DMS 273 (cell line): Measurements from ENCODE around the gene PITPNC1.
"Not testable (repeated sequence)": the region's sequence is repeated elsewhere in the genome, so short reads cannot be mapped to it uniquely, and the experiment has no call there.

Source experiments
- DNase-seq: peaks from one replicate; lab custom pipeline; 2025; ENCODE audit not compliant: unreplicated experiment; lab: John Stamatoyannopoulos, UW

PITPNC1 gene

DNA sequence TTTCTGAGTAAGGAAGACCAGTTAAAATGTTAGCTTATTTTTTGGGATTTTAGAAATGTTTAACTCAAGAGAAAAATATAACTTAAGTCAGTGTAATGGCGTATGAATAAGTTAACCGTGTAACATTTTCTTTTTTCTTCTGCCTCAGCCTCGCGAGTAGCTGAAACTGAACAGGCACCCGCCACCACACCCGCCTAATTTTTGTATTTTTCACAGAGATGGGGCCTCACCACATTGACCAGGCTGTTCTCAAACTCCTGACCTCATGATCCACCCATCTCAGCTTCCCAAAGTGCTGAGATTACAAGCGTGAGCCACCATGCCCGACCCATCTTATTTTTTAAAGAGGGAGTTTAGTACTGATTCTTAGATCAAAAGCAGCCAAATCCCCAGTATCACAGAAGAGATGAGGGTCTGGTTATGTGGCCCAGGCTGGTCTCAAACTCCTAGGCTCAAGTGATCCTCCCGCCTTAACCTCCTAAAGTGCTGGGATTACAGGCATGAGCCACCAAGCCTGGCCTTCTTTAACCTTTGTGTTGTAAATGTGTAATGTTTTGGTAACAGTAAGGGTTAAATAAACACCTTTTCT is 16.8 kb downstream of the PITPNC1 start:
- no peak for DNase-seq

DNA sequence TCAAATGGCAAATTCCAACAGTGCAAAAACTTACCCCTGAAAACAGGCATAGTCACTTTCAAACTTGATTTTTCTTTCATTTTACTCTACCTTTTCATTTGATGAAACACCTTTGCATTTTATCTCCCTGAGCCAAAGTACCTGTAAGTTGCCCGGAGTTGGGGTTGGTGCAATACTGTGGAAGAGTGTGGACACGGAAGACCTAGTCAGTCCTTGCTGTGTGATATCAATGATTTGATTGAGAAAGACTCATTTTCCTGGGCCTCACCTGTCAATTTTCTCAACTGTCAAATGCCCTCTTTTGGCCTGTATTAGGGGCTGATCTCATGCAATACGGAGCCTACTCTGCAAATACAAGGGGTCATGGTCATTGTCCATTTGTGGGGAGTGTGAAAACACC is 22.6 kb downstream of the PITPNC1 start:
- no peak for DNase-seq

DNA sequence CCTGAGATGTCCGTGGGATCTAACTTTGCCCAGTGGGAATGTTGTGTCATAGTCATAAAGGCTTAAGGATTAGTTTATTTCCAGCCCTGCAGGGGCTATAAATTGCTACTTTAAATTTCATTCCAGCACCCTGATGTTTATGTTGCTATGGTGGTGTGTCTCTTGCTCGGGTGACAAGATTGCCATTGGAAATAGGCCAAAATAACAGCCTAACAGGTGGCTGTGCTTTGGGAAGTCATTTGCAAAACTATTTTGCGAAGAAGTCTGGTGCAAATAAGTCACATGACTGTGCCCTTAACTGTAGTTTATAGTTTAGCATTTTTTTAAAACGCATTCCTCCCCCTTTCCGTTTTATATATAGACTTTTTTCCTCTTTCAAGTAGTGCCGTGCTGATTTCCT is 23.1 kb downstream of the PITPNC1 start:
- DNase-seq, result peak; percentile 86

DNA sequence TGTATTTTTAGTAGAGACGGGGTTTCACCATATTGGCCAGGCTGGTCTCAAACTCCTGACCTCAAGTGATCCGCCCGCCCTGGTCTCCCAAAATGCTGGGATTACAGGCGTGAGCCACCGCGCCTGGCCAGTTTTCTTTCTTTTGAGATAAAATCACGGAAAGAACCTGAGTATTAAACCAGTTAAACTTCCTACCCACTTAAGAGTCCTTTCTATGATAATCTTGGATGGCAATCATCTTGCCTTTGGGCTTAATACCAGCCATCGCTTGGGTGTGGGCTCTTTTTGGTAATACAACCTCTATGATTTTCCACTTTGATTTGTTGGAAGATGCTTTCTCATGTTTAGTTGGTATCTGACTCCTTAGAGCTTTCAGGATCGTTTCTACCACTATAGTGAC is 24.0 kb downstream of the PITPNC1 start:
- no peak for DNase-seq

DNA sequence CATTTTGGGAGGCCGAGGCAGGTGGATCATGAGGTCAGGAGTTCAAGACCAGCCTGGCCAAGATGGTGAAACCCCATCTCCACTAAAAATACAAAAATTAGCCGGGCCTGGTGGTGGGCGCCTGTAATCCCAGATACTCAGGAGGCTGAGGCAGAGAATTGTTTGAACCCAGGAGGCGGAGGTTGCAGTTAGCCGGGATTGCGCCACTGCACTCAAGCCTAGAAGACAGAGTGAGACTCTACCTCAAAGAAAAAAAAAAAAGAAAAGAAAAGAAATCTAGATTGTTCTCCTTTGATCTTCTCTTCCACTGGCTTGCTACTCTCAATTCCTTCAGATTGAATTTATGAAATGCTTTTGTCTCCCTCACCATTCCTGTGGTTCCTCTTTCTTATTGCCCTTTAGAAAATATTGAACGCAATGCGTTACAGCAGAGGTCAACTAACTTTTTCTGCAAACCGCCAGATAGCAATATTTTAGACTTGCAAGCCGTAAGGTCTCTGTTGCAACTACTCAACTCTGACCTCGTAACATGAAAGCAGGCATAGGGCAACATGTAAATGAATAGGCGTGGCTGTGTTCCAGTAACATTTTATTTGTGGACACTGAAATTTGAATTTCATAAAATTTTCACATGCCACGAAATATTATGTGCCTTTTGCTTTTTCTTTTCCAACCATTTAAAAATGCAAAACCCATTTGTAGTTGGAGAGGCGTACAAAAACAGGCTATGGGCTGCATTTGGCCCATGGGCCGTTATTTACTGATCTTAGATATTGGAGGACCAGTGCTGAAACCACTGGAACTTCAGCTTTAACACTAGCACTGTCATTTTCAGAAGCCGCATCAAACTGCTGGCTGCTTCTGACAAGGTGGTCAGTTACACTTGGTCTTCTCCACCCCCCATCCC is 24.8 kb downstream of the PITPNC1 start:
- no peak for DNase-seq

DNA sequence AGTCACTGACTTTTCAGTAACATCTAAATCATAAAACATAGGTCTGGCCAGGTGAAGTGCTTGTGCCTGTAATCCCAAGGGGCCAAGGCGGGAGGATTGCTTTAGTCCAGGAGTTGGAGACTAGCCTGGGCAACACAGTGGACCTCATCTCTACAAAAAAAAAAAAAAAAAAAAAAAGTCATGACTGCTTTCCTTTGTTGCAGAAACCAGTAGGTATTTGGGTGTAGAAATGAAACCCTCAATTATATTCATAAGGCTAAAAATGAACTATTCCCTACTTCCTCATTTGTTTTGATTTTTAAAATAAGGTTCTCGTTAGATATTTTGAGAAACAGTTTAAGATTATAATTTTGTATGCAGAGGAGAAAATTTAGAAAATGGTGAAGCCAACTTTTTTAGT is 26.0 kb downstream of the PITPNC1 start:
- DNase-seq, result no peak

DNA sequence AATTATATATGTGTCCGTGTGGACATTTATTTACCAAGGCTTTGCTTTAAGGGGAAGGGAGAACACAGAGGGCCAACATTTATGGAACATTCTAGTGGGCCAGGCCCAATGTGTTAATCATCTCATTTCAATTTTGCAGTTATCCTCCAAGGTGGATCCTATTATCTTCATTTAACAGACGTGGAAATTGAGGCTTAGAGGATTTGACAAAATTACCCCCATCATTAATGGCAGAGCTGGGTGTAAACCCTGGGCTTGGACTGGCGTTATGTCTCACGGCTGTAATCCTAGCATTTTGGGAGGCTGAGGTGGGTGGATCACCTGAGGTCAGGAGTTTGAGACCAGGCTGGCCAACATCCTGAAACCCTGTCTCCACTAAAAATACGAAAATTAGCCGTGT is 26.4 kb downstream of the PITPNC1 start:
- no peak for DNase-seq

DNA sequence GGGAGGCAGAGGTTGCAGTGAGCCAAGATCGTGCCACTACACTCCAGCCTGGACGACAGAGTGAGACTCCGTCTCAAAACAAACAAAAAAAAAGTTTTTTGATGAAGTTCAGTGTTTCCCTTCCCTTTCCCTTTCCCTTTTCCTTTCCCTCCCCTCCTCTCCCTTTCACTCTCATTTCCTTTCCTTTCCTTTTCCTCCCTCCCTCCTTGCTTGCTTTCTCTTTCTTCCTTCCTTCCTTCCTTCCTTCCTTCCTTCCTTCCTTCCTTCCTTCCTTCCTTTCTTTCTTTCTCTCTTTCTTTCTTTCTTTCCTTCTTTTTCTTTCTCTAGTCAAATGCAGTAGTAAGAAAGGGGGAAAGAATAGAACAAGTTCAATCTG is 31.4 kb downstream of the PITPNC1 start:
- not testable (repeated sequence) for DNase-seq

DNA sequence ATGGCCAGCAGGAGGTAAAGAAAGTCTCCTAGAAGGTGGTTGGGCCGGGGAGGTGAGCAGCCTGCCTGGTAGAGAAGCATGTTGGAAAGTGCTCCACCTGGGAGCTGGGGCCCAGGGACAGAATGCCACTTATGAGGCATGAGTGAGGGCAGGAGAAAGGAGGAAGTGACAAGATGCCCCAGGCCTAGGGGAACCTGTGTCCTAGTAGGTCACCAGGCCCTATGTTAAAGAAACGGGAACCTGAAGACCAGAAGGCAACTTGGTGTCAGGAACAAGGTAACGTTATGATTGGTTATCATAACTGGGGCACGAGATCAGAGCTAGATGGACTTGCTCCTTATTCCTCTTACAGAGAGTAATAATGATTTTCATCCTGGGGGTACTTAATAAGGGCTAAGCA is 34.3 kb downstream of the PITPNC1 start:
- DNase-seq, result no peak

DNA sequence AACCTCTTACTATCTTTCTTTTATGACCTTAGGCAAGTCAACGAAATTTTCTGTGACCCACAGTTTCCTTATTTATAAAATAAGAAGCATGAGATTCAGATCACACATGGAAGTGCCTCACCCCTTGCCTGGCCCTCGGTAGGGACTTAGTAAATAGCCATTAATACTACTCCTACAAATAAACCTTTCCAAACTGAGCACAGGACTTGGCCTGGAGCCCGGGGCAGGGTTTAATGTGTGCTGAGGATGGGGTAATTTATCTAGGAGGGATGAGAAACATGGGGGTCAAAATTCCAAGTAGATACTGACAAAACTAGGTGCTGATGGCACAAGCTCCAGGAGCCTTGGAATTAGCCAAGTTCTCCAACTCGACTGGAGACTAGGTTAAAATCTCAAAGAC is 35.0 kb downstream of the PITPNC1 start:
- no peak for DNase-seq

DNA sequence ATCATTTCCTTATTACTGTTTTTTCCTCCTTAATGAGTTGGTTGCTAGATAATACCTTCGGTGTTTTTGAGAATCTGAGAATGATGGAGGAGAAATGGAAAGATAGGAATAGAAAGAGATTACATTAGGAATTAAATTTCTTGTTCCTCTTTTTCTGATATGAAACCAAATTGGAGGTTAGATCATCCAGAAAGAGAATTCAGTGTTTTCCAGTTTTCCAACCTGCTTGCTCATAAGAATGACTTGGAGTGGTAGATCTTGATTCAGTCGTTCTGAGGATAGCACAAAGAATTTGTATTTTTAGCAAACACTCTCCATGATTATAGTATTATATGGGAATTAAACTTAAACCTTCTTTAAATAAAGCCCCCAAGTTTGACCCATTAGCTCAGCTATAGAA is 35.9 kb downstream of the PITPNC1 start:
- DNase-seq, result no peak

DNA sequence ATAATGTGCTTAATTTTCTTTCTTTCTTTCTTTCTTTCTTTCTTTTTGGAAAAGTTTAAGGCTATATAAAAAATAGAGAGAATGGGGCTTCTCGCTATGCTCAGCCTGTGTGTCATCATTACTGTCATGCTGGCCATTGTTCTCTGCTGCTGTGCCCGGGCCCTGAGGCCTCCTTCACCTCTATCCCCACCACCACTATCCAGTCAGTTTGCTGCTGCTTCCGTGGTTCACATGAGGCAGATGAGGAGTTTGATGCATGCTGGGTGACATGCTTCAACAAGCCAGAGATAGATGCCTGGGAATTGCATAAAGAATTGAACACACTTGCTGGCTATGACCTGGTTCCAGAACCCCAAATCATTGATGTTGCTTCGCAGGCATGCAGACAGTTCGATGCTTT is 36.3 kb downstream of the PITPNC1 start:
- DNase-seq, result no peak

DNA sequence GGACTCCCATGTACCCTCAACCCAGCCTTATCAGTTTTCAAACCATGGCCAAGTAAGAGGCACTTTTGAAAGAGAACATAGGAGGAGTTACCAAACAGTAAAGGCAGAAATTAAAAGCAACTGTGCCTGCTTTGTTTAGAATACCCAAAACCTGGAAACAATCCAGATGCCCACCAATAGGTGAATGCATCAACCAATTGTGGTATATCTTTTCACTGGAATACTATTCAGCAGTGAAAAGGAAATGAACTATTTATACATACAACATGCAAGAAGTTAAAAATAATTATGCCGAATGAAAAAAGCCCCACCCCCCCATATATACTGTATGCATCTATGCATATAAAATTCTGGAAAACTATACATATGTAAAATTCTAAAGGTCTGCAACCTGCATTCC is 37.0 kb downstream of the PITPNC1 start:
- no peak for DNase-seq

DNA sequence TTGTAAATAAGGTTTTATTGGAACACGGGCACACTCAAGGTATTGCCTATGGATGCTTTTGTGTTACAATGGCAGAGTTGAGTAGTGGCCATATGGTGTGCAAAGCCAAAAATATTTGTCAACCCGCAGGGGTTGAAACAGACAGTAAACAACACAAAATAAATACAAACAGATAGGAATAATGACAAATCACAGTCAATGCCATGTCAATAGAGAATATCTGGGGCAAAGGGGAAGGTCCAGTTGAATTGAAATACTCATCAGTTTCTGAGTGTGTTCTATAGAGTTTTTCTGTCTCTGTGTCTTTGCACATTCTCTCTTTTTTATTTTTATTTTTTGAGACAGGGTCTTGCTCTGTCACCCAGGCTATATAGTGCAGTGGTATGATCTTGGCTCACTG is 37.5 kb downstream of the PITPNC1 start:
- DNase-seq, result no peak

DNA sequence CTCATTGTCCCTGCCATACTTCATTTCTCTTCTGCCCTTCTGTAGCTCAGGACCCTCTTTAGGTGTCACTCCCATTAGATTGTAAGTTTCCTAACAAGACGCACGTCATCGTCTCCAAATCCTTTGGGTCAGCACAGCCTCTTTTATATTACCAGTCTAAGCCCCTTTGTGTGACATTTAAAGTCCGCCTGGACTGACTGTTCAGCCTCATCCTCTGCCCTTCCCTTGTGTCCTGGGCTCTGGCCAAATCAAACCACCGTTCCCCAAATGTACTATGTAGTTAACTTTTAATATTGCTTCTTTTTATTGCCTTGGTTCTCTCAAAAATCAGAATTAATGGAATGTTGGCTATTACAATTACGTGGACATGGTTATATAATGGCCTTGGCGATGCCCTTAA is 38.2 kb downstream of the PITPNC1 start:
- DNase-seq, result no peak

DNA sequence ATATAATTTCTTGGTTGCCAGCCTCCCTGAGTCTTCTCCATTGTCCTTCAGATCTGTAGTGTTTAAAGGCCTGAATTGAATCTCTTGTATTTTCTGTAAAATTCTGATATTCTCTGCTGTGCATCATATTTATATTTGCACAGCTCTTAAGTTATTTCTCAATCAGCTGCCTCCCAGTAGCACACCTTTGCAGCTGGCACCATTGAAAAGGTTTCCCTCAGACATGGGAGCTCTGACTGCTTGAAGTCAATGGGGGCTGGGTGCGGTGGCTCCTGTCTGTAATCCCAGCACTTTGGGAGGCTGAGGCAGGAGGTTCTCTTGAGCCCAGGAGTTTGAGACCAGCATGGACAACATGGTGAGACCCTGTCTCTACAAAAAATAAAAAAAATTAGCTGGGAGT is 40.4 kb downstream of the PITPNC1 start:
- no peak for DNase-seq

DNA sequence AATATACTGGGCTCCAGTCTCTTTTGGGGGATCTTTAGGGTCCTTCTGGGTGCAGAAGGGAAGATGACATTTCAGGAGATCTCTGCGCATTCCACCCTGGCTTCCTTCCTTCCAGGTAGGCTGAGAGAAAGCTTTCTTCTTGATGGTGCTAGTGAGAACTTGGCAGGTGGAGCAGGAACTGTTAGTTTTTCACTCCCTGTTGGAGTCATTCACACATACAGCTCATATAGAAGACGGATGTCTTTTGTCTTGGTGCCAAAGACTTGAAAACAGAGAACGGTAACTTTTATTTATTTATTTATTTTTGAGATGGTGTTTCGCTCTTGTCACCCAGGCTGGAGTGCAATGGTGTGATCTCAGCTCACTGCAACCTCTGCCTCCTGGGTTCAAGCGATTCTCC is 43.9 kb downstream of the PITPNC1 start:
- no peak for DNase-seq

DNA sequence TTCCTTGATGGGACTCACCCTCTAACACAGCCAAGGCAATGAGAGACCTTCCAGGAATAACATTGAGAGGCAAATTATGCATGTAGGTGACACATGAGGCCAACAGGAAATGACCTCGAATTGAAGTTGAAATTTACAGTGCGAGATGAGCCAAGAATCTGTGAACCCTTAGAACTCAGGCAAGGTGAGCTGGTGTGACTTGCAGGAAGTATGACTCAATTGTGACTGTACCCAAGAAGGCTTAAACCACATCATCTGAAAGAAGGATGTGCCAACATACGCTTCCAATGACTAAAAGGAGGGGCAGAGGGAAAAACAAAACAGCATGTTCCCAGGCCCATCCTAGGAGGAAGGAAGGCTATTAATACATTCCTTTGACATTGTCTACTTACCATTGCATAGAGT is 44.8 kb downstream of the PITPNC1 start:
- DNase-seq, result no peak

DNA sequence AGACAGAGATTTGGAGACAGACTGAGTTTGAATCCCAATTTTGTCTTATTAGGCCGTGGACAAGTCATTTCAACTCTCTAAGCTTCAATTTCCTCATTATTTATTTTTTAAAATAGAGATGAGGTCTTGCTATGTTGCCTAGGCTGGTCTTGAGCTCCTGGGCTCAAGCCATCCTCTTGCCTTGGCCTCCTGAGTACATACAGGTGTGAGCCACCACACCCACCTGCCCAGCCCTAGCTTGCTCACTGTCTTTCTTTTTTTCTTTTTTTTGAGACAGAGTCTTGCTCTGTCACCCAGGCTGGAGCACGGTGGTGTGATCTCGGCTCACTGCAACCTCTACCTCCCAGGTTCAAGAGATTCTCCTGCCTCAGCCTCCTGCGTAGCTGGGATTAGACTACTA is 45.2 kb downstream of the PITPNC1 start:
- DNase-seq, result not testable (repeated sequence)

DNA sequence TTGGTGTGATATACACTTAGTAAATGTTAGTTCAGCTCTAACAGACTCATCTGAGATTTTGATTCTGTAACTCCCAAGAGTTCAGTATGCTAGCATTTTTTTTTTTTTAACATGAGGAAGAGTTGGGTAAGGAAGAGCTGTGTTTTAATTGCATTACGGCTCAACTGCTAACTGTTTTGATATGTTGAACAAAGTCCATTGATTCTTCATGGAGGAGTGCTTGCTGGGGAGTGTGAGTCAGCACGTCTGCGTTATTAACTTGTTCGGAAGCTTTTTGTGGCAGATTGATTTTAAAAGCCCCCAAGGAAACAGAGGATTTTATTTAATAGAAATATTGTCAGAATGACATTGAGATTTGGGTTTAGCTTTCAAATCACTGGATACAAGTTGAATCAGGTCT is 45.8 kb downstream of the PITPNC1 start:
- DNase-seq, result no peak

DNA sequence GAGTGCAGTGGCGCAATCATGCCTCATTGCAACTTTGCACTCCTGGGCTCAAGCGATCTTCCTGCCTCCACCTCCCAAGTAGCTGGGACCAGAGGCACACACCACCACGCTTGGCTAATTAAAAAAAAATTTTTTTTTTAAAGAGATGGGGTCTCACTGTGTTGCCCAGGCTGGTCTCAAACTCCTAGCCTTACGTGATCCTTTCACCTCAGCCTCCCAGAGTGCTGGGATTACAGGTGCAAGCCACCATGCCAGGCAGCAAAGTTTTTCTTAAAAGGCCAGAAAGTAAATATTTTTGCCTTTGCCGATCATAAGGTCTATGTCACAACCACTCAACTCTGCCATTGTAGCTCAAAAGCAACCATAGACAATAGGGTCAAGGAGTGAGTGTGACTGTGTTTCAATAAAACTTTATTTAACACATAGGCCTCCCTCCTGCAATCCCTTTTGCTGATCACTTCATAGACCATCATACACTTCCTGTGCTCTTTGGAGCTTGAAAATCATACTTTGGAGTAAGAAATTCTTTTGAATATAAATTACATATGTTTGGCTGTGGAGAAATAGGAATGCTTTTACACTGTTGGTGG is 48.6 kb downstream of the PITPNC1 start:
- no peak for DNase-seq

DNA sequence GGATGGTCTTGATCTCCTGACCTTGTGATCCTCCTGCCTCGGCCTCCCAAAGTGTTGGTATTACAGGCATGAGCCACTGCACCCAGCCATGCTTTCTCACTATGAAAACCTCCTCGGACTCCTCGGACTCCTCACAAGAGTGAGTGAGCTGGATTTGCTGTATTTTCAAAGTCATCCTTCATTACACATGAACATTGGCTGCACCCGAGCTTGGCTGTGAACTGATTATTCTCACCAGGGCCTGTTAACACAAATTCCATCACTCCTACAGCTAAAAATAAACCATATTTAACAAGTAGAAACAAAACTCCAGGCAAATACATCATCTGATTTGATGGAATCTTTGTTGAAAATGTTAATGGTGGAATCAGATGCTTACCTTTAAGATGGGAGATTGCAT is 50.3 kb downstream of the PITPNC1 start:
- DNase-seq, result no peak
